Peyer's patch (tissue), 4 donors: ENCODE data around the gene NGRN. TPM values are rescaled to one million over a fixed set of nuclear protein-coding genes. Genes with fewer than 3 reads are reported as not detected.
A peak's percentile ranks its signal among the peaks of the same experiment; 100 is the strongest.

Experiments used
- DNase-seq, 3 donors: peaks; one replicate each; pipeline ENCODE4 v3.0.0-alpha.2; 2017 to 2019
- H3K27ac ChIP-seq, 4 donors: fragments of 200-600 bp; sonication (generic); one replicate each; pipeline ENCODE4 v1.5.1; 2016 to 2019
- H3K27me3 ChIP-seq, 2 donors: fragments of 200-600 bp; sonication (generic); one replicate each; pipeline ENCODE4 v1.5.1; 2019
- H3K36me3 ChIP-seq, 3 donors: fragments of 200-600 bp; sonication (generic); one replicate each; pipeline ENCODE4 v1.5.1; 2016 to 2019
- H3K4me1 ChIP-seq, 4 donors: fragments of 200-600 bp; sonication (generic); one replicate each; pipeline ENCODE4 v1.5.1; 2016 to 2019
- H3K4me3 ChIP-seq, 4 donors: fragments of 200-600 bp; sonication (generic); 1 replicate in 3 of 4; 2 replicates in 1 of 4; pipeline ENCODE4 v1.5.1; 2016 to 2019; ENCODE audit warnings: mild to moderate bottlenecking in 1 of 4
- H3K9me3 ChIP-seq, 4 donors: fragments of 200-600 bp; sonication (generic); one replicate each; pipeline ENCODE4 v1.5.1; 2016 to 2019; ENCODE audit warnings: mild to moderate bottlenecking in 1 of 4
- CTCF ChIP-seq, 6 experiments: fragments of 450-650 bp in 4 of 6; fragments of 200-600 bp in 2 of 6; sonication (generic) in 1 of 6; IDR thresholded peaks; one replicate each; pipeline ENCODE4 v1.5.1; 2017 to 2019; ENCODE audit warnings: antibody characterized with exemption in 6 of 6, mild to moderate bottlenecking in 3 of 6, moderate library complexity in 1 of 6
- POLR2A ChIP-seq, 2 donors: fragments of 450-650 bp; IDR thresholded peaks; one replicate each; pipeline ENCODE4 v1.5.1; 2017; ENCODE audit warnings: antibody characterized with exemption in 2 of 2, mild to moderate bottlenecking in 2 of 2, moderate library complexity in 2 of 2
- total RNA-seq, 4 donors: library from RNA; depleted of rRNA; stranded (reverse); fragments of >200 nt; gene quantifications; one replicate each; pipeline ENCODE4 v1.1.0, GENCODE V29; 2016

NGRN gene
- total RNA-seq, 4 donors from 2014 or later: 33.5 to 48.7 (median 39.2) TPM

- H3K36me3 ChIP-seq: no peaks in the 10 kb centered on the region
- no peak overlapping the region for H3K27ac ChIP-seq
- no peak overlapping the region for H3K4me3 ChIP-seq
- no peaks in the 10 kb centered on the region for H3K9me3 ChIP-seq
- TF ChIP-seq CTCF (IDR thresholded peaks at IDR 0.05) (no peak), POLR2A (IDR thresholded peaks at IDR 0.05) (no peak)
- H3K4me1 ChIP-seq: no peaks in the 10 kb centered on the region
- no peaks in the 10 kb centered on the region for H3K27me3 ChIP-seq
- no peak for DNase-seq
Measured at GRCh38 chr15:90309020-90309419, 43.5 kb downstream of the NGRN start.

- Histone ChIP-seq H3K36me3 (no peaks in the 10 kb centered on the region), H3K4me1 (peaks cover 0 to 15% (median 0%) of the 10 kb centered on the region in 4 donors), H3K27me3 (no peaks in the 10 kb centered on the region), H3K4me3 (no peak overlapping the region), H3K9me3 (no peaks in the 10 kb centered on the region), H3K27ac (peak overlapping the region in 3 of 4 donors; percentile 23 to 38 (median 28))
- peak in 1 of 3 donors; percentile 70 for DNase-seq
- TF ChIP-seq CTCF (IDR thresholded peaks at IDR 0.05): no peak
- no peak for TF ChIP-seq POLR2A (IDR thresholded peaks at IDR 0.05)
Measured at GRCh38 chr15:90315278-90315982, 50.0 kb downstream of the NGRN start.

- H3K27me3 ChIP-seq: no peaks in the 10 kb centered on the region
Measured at GRCh38 chr15:90316139-90316538, 50.7 kb downstream of the NGRN start.

GRCh38 chr15:90318591-90318990 is 53.1 kb downstream of the NGRN start:
- H3K9me3 ChIP-seq: no peaks in the 10 kb centered on the region
- peaks cover 0 to 15% (median 0%) of the 10 kb centered on the region in 4 donors for H3K4me1 ChIP-seq
- no peaks in the 10 kb centered on the region for H3K27me3 ChIP-seq
- no peak for DNase-seq
- H3K27ac ChIP-seq: no peak overlapping the region
- no peaks in the 10 kb centered on the region for H3K36me3 ChIP-seq
- TF ChIP-seq CTCF (IDR thresholded peaks at IDR 0.05): no peak
- TF ChIP-seq POLR2A (IDR thresholded peaks at IDR 0.05): no peak
- H3K4me3 ChIP-seq: no peak overlapping the region

More at GRCh38 chr15:90316139-90316538, 50.7 kb downstream of the NGRN start:
- peak overlapping the region in 2 of 4 donors; percentile 28 to 38 for H3K27ac ChIP-seq
- no peaks in the 10 kb centered on the region for H3K36me3 ChIP-seq
- peaks cover 0 to 15% (median 0%) of the 10 kb centered on the region in 4 donors for H3K4me1 ChIP-seq
- no peaks in the 10 kb centered on the region for H3K9me3 ChIP-seq
- H3K4me3 ChIP-seq: no peak overlapping the region
- DNase-seq: no peak
- TF ChIP-seq CTCF (IDR thresholded peaks at IDR 0.05) (no peak), POLR2A (IDR thresholded peaks at IDR 0.05) (no peak)

- peak; percentile 58 to 86 (median 77) for DNase-seq
- H3K9me3 ChIP-seq: no peaks in the 10 kb centered on the region
- H3K4me3 ChIP-seq: peak overlapping the region in 1 of 4 donors; percentile 10
- no peaks in the 10 kb centered on the region for H3K27me3 ChIP-seq
- peaks cover 0 to 15% (median 0%) of the 10 kb centered on the region in 4 donors for H3K4me1 ChIP-seq
- H3K27ac ChIP-seq: peak overlapping the region in 1 of 4 donors; percentile 13
- H3K36me3 ChIP-seq: no peaks in the 10 kb centered on the region
- TF ChIP-seq CTCF (IDR thresholded peaks at IDR 0.05): peak; percentile 86 to 99 (median 98)
- no peak for TF ChIP-seq POLR2A (IDR thresholded peaks at IDR 0.05)
Measured at GRCh38 chr15:90320062-90320884, 54.8 kb downstream of the NGRN start.
